ENCODE measurements around the gene DEPDC5.

DNA sequence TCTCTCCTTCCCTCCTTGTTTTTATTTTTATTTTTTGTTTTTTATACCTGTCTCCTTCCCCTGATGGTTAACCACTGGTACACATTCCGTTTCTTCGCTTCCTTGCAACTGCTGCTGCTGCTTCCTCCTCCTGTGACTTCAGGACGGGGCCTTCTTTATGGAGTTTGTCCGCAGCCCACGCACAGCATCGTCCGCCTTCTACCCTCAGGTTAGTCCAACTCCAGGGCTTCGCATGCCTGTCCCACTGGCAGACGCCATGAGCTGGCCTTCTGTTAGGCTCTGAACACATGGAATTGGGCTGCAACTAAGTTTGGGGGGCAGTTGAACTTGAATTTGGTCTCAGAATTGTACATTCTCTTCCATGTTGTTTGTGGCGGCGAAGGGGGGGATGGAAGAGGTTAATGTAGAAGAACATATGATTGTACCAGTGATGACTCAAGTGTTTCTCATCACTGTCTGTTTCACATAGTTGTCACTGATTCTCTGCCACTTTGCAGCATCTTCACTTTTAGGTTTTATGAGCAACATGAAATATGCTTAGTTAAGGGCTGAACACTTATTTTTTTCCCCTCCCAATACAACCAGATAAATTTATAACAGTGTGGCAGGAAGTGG lies 107.5 kb downstream of the DEPDC5 start:
- no peak for TF ChIP-seq POLR2A (IDR thresholded peaks at IDR 0.05)
- TF ChIP-seq, protein P1, sequence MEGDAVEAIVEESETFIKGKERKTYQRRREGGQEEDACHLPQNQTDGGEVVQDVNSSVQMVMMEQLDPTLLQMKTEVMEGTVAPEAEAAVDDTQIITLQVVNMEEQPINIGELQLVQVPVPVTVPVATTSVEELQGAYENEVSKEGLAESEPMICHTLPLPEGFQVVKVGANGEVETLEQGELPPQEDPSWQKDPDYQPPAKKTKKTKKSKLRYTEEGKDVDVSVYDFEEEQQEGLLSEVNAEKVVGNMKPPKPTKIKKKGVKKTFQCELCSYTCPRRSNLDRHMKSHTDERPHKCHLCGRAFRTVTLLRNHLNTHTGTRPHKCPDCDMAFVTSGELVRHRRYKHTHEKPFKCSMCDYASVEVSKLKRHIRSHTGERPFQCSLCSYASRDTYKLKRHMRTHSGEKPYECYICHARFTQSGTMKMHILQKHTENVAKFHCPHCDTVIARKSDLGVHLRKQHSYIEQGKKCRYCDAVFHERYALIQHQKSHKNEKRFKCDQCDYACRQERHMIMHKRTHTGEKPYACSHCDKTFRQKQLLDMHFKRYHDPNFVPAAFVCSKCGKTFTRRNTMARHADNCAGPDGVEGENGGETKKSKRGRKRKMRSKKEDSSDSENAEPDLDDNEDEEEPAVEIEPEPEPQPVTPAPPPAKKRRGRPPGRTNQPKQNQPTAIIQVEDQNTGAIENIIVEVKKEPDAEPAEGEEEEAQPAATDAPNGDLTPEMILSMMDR (IDR thresholded peaks at IDR 0.05): no peak

All from vagina (tissue), 2 donors.